Measurements from ENCODE around the gene YTHDC1. TPM values are rescaled to one million over a fixed set of nuclear protein-coding genes. Genes with fewer than 3 reads are reported as not detected.

Gene YTHDC1
- total RNA-seq, 1 donor from 2014 or later, result 105 TPM

DNA sequence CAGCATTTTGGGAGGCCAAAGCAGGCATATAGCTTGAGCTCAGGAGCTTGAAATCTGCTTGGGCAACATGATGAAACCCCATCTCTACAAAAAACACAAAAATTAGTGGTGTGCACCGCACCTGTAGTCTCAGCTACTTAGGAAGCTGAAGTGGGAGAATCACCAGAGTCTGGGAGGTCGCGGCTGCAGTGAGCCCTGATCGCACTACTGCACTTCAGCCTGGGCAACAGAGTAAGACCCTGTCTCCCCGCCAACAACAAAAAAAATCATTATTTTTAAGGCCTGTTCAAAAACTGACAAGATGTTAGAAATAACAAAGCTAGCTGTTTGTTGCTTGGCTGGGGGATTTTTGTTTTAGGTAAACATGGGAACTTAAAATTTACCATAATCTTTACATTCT, 5.1 kb downstream of the YTHDC1 start:
- H3K4me1 Mint-ChIP-seq (ENCODE audit: unreplicated experiment), result peaks cover 25% of the 10 kb centered on the region
- no peak for DNase-seq (ENCODE audit: extremely low spot score, unreplicated experiment)
- H3K36me3 Mint-ChIP-seq, result peaks cover 12% of the 10 kb centered on the region
- H3K9me3 Mint-ChIP-seq, result peaks cover 5% of the 10 kb centered on the region
- H3K27me3 Mint-ChIP-seq, result no peaks in the 10 kb centered on the region
- no peak overlapping the region for H3K27ac Mint-ChIP-seq
- peak overlapping the region; percentile 24 for H3K4me3 Mint-ChIP-seq
- TF ChIP-seq, protein P1, sequence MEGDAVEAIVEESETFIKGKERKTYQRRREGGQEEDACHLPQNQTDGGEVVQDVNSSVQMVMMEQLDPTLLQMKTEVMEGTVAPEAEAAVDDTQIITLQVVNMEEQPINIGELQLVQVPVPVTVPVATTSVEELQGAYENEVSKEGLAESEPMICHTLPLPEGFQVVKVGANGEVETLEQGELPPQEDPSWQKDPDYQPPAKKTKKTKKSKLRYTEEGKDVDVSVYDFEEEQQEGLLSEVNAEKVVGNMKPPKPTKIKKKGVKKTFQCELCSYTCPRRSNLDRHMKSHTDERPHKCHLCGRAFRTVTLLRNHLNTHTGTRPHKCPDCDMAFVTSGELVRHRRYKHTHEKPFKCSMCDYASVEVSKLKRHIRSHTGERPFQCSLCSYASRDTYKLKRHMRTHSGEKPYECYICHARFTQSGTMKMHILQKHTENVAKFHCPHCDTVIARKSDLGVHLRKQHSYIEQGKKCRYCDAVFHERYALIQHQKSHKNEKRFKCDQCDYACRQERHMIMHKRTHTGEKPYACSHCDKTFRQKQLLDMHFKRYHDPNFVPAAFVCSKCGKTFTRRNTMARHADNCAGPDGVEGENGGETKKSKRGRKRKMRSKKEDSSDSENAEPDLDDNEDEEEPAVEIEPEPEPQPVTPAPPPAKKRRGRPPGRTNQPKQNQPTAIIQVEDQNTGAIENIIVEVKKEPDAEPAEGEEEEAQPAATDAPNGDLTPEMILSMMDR (conservative IDR thresholded peaks at IDR 0.05), result no peak

DNA sequence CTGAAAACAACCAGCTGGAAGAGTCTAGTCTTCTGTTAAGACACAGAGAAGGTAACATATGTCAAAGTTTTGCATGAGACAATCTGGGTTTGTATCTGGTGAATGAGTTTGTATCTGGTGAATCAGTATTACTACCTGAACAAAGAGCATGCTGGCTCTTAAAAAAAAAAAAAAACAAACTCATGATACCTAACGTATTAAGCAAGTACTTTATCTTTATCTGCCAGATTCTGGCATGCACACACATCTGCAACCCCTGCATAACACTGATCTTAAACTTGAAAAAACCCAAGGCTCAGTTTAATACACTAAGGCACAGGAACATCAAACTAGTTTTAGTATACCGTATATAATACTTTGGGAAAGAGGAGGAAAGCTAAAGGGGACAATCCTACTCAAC, 5.8 kb downstream of the YTHDC1 start:
- peak overlapping the region; percentile 63 for H3K27ac Mint-ChIP-seq
- peaks cover 12% of the 10 kb centered on the region for H3K36me3 Mint-ChIP-seq
- H3K9me3 Mint-ChIP-seq, result peaks cover 5% of the 10 kb centered on the region
- no peak for DNase-seq (ENCODE audit: extremely low spot score, unreplicated experiment)
- no peaks in the 10 kb centered on the region for H3K27me3 Mint-ChIP-seq
- peaks cover 25% of the 10 kb centered on the region for H3K4me1 Mint-ChIP-seq (ENCODE audit: unreplicated experiment)
- TF ChIP-seq, protein P1 (conservative IDR thresholded peaks at IDR 0.05), result no peak
- H3K4me3 Mint-ChIP-seq, result no peak overlapping the region

DNA sequence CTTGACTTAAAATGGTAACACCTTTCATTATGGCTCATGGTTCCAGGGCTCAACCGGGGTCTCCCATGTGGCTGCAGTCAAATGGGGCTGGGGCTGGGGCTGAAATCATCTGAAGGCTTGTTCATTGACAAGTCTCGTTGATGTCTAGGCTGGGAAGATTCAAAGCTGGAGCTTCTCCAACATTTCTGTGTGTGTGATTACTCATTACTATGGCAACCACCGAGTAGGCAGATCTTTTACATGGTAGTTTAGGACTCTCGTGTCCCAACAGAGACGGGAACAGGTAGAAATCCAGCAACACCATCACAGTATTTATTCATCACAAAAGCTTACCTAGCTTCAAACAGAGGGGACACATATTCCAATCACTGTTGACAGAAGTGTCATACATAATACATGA, 7.8 kb downstream of the YTHDC1 start:
- Mint-ChIP-seq H3K4me3 (peak overlapping the region; percentile 50), H3K9me3 (peaks cover 5% of the 10 kb centered on the region), H3K4me1 (ENCODE audit: unreplicated experiment) (peaks cover 16% of the 10 kb centered on the region), H3K36me3 (peaks cover 19% of the 10 kb centered on the region), H3K27ac (peak overlapping the region; percentile 59), H3K27me3 (no peaks in the 10 kb centered on the region)
- TF ChIP-seq, protein P1 (conservative IDR thresholded peaks at IDR 0.05), result no peak
- DNase-seq (ENCODE audit: extremely low spot score, unreplicated experiment), result no peak

DNA sequence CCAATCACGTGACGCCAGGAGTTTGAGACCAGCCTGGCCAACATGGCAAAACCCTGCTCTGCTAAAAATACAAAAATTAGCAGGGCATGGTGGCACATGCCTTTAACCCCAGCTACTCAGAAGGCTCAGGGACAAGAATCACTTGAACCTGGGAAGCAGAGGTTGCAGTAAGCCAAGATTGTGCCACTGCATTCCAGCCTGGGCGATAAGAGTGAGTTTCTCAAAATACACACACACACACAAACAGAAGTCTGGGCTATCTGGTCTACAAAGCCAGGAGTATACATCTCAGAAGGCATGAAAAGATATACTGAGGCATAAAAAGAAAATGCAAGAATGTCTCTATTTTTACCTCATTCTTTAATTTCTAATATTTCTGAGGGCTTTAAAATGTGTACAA, 11.3 kb downstream of the YTHDC1 start:
- Mint-ChIP-seq H3K27ac (peak overlapping the region; percentile 6), H3K27me3 (no peaks in the 10 kb centered on the region), H3K4me3 (no peak overlapping the region), H3K4me1 (ENCODE audit: unreplicated experiment) (peaks cover 15% of the 10 kb centered on the region), H3K36me3 (peaks cover 18% of the 10 kb centered on the region), H3K9me3 (no peaks in the 10 kb centered on the region)
- TF ChIP-seq, protein P1 (conservative IDR thresholded peaks at IDR 0.05), result no peak
- no peak for DNase-seq (ENCODE audit: extremely low spot score, unreplicated experiment)

DNA sequence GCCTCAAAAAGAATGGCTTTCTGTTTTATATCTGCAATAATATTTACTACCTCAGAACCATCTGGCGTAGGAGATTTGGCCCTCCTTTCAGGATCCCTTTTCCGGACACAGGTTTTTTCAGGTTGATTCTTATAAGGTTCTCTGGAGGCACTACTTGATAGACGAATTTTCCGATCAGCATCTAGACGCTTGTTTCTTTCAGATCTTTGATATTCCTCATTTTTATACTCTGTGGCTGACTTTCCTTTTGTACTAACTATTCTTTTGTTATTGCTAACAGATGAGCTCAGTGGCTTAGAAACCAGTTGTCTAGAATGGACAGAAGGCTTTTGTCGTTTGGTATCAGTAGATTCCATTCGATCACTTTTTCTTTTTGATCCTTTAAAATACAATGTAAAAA, 12.4 kb downstream of the YTHDC1 start:
- no peak for DNase-seq (ENCODE audit: extremely low spot score, unreplicated experiment)
- Mint-ChIP-seq H3K36me3 (peaks cover 18% of the 10 kb centered on the region), H3K27me3 (no peaks in the 10 kb centered on the region), H3K27ac (no peak overlapping the region), H3K9me3 (no peaks in the 10 kb centered on the region), H3K4me1 (ENCODE audit: unreplicated experiment) (peaks cover 15% of the 10 kb centered on the region), H3K4me3 (no peak overlapping the region)
- TF ChIP-seq, protein P1 (conservative IDR thresholded peaks at IDR 0.05), result no peak

DNA sequence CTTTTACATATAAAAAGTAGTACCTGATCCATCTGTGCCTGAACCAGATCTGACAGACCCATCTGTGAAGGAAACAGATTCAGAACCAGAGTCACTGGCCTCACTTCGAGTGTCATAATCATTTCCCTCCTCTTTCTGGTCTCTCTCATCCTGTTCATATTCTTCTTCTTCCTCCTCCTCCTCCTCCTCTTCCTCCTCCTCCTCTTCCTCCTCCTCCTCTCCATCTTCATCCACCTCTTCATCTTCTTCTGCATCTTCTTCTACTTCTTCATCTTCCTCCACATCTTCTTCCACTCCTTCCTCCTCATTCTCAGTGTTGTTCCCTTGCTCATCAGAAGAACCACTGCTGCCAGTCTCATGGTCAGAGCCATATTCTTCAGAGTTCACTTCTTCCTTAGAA, 12.9 kb downstream of the YTHDC1 start:
- H3K9me3 Mint-ChIP-seq, result no peaks in the 10 kb centered on the region
- no peaks in the 10 kb centered on the region for H3K27me3 Mint-ChIP-seq
- no peak overlapping the region for H3K4me3 Mint-ChIP-seq
- H3K36me3 Mint-ChIP-seq, result peaks cover 19% of the 10 kb centered on the region
- peaks cover 11% of the 10 kb centered on the region for H3K4me1 Mint-ChIP-seq (ENCODE audit: unreplicated experiment)
- DNase-seq (ENCODE audit: extremely low spot score, unreplicated experiment), result no peak
- H3K27ac Mint-ChIP-seq, result no peak overlapping the region
- TF ChIP-seq, protein P1 (conservative IDR thresholded peaks at IDR 0.05), result no peak

Data from type B pancreatic cell (in vitro differentiated cells).